H1 (cell line): ENCODE measurements around the gene TSR3. TPM values are rescaled to one million over a fixed set of nuclear protein-coding genes. Genes with fewer than 3 reads are reported as not detected.

Source experiments
- ATF3 ChIP-seq: IDR thresholded peaks from 2 replicates; pipeline ENCODE4 v1.6.1; 2011; ENCODE audit warnings: low read depth, mild to moderate bottlenecking, low read length; ENCODE audit not compliant: insufficient read depth
- CBX5 ChIP-seq: fragments of 300-800, 300-1000 bp; sonication (generic); IDR thresholded peaks from 2 replicates; pipeline ENCODE4 v1.7.1; 2016; ENCODE audit warnings: antibody characterized with exemption, low read length, low read depth
- CTBP2 ChIP-seq: IDR thresholded peaks from 2 replicates; pipeline ENCODE4 v1.7.0; 2011; ENCODE audit warnings: borderline replicate concordance, mild to moderate bottlenecking, moderate library complexity, mixed read lengths, low read length; ENCODE audit not compliant: insufficient read depth, insufficient read length
- MAX ChIP-seq: IDR thresholded peaks from 2 replicates; pipeline ENCODE4 v1.6.1; 2012; ENCODE audit warnings: inconsistent platforms
- SIN3A ChIP-seq, 2 experiments: IDR thresholded peaks in 1 of 2; conservative IDR thresholded peaks in 1 of 2; 2 replicates each; pipeline ENCODE4 v1.6.1; 2011 to 2012; ENCODE audit warnings: low read length in 2 of 2, improper control_type of control experiment in 1 of 2, low read depth in 1 of 2, mild to moderate bottlenecking in 1 of 2
- TAF1 ChIP-seq: IDR thresholded peaks from 2 replicates; pipeline ENCODE4 v1.6.1; 2011; ENCODE audit warnings: mild to moderate bottlenecking, low read depth, low read length
- polyA plus RNA-seq, 7 experiments: library from polyadenylated mRNA; depleted of rRNA in 3 of 7; stranded (reverse) in 5 of 7; unstranded in 2 of 7; fragments of >200 nt in 5 of 7; fragments of 200-250 nt in 2 of 7; gene quantifications; 1 replicate in 5 of 7; 2 replicates in 1 of 7; 4 replicates in 1 of 7; pipeline versions ENCODE4 v1.2.1 to v1.2.3, GENCODE V29; 2011 to 2013; ENCODE audit warnings: missing spikeins in 2 of 7, mixed read lengths in 2 of 7
- total RNA-seq: library from RNA; stranded (reverse); fragmentation: NEBNext Ultra II Directional; extraction: Animal tissue kit (Norgen Biotek cat#: 25700); gene quantifications from 2 replicates; pipeline ENCODE4 v1.2.1, GENCODE V29; 2021

Gene TSR3
- total and polyA plus RNA-seq, 2 of the 8 experiments (the other 6 are each of a cell fraction or from before 2014, with no cell fraction given), result 43.1 to 52.3 TPM

GRCh38 chr16:1324286-1324826 is 27.3 kb downstream of the TSR3 start (continued):
- TF ChIP-seq CTBP2 (no peak), CBX5 (no peak), MAX (no peak), ATF3 (no peak), SIN3A (conservative IDR thresholded peaks at IDR 0.05 in 1 of 2, IDR thresholded peaks at IDR 0.05 in 1 of 2; ENCODE audit: low read depth in 1 of 2, low read length in 2 of 2) (no peak), TAF1 (no peak)
